OCI-LY1 (cell line): ENCODE data around the gene NPFF.

ENCODE experiments used
- EZH2 ChIP-seq: fragments of 200-600 bp; sonication (generic), shearing (Covaris generic); IDR thresholded peaks from 2 replicates; pipeline ENCODE4 v1.8.0; 2017; ENCODE audit warnings: borderline replicate concordance, mixed run types, mild to moderate bottlenecking, antibody characterized with exemption, low read length, moderate library complexity, mixed read lengths
- TF ChIP-seq, protein P1 (sequence below): fragments of 200-600 bp; sonication (generic), shearing (Covaris generic); IDR thresholded peaks from 2 replicates; pipeline ENCODE4 v1.5.1; 2017; ENCODE audit warnings: mild to moderate bottlenecking, antibody characterized with exemption, low read length, moderate library complexity, mixed read lengths

DNA sequence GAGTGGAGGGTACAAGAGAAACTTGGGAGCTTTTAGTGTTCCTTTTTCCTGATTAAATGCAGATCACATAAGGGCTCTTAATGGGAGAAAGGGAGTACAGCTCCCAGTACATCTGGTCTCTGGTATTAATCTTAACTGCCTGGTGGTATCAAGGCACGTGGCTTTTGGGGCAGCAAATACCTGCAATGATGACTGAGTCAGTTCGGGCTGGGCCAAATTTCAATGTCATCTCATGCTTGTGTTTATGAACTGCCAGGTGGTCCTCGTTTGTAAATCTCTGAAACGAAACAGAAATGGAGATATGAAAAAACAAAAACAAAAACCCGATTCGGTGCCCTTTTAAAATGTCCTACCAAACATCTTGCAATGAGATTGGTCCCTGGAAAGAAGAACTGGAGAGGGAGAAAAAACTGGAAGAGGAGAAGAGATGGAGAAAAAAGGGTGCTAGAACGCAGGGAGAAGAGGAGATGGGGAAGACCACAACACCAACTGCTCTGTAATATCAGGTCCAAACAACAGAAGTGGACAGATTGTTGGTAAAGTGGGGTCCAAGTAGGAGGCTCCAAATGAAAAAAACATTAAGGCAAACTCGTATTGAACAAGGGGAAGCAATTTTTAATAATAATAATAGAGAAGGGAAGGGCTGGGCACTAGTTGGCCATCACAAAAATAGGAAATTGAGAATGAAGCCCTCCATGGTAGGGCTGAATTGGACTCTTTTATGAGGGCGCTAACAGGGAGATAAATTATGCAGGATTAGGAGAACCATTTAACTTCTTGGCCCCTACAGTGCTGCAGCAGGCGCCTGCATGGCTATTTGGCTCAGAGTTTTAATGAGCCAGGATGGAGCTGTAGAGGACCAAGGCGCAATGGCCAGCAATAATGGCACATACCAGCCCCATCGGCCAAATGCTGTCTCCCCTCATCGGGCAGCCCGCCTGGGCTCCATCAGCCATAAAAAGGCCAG lies 45.4 kb upstream of the NPFF start:
- TF ChIP-seq, protein P1, sequence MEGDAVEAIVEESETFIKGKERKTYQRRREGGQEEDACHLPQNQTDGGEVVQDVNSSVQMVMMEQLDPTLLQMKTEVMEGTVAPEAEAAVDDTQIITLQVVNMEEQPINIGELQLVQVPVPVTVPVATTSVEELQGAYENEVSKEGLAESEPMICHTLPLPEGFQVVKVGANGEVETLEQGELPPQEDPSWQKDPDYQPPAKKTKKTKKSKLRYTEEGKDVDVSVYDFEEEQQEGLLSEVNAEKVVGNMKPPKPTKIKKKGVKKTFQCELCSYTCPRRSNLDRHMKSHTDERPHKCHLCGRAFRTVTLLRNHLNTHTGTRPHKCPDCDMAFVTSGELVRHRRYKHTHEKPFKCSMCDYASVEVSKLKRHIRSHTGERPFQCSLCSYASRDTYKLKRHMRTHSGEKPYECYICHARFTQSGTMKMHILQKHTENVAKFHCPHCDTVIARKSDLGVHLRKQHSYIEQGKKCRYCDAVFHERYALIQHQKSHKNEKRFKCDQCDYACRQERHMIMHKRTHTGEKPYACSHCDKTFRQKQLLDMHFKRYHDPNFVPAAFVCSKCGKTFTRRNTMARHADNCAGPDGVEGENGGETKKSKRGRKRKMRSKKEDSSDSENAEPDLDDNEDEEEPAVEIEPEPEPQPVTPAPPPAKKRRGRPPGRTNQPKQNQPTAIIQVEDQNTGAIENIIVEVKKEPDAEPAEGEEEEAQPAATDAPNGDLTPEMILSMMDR = no peak
- TF ChIP-seq EZH2 = no peak
